Superior temporal gyrus (tissue), 1 donor: ENCODE data around the gene WNT4.

ENCODE experiments used
- DNase-seq: peaks from one replicate; pipeline ENCODE4 v3.0.0-alpha.2; 2016; ENCODE audit errors: extremely low spot score

Gene WNT4

DNA sequence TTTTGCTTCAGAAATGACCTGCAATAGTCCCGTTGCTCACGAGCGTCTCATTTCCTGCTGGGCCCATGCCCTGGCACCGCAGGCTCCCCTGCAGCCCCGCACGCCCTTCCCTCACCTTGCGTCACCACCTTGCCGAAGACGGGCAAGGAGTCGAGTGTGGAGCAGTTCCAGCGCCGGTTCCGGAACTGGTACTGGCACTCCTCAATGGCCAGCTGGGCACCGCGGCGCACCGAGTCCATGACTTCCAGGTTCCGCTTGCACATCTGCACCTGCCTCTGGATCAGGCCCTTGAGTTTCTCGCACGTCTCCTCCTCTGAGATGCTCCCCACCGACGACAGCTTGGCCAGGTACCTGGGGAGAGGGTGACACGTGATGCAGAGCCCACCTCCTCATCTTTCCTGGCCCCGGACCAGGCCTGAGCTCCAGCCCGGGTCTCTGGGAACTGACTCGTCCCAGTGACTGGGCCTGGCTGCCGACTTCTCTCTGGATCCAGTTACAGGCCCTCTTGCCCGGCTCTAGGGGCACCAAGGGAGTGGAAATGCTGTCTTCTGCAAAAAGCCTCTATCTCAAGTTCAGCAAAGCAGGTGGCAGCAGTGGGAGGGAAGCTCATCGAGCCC is 13.3 kb downstream of the WNT4 start:
- DNase-seq, result no peak

DNA sequence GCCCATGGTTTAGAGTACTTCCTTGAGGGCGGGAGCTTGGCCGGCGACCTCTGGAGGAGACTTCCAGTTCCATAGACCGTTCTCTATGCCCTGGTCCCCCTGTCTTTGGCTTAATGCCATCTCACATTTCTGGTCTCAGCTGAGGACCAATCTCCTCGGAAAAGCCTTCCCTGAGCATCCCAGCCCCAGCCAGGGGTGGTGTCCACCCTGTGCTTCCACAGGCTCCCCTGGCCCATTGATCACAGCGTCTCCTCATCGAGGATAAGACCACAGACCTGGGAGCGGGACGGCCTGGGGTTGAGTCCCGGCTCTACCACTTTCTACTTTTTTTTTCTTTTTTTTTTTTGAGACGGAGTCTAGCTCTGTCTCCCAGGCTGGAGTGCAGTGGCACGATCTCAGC is 14.5 kb downstream of the WNT4 start:
- no peak for DNase-seq

DNA sequence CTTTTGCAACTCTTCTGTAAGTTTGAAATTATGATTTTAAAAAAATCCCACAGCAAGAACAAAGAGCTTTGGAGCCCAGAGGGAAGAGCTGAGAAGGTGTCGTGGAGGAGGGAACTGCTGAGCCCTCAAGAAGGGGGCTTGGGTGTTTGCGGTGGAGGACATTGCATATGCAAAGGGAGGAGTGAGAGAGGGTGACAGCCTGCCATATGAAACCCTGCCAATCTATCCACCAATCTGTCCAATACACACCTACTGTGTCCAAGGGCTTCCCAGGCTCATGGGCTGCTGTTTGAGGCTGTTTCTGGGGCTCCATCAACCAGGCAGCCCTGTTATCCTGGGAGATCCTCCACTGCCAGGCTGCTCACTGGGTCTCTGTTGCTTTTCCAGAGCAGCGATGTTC is 15.2 kb downstream of the WNT4 start:
- DNase-seq, result no peak

DNA sequence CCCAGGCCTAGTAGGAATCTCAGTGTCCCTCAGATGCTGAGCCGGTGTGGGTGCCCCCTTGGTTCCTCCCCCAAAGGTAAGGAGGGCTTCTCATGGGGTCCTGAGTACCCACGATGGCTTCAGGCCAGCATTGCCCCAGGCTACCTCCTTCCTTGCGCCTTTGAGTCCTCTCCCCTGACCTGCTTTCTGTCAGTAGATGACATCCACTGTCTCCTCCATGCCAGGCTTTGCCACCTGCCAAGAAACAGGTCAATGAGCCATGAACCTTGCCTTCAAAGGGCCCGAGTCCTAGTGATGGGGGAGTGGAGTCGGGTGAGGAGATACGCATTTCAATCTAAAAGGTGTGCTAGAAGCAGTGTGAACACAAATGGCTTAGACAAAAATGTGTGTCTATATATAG is 15.6 kb downstream of the WNT4 start:
- DNase-seq, result no peak

DNA sequence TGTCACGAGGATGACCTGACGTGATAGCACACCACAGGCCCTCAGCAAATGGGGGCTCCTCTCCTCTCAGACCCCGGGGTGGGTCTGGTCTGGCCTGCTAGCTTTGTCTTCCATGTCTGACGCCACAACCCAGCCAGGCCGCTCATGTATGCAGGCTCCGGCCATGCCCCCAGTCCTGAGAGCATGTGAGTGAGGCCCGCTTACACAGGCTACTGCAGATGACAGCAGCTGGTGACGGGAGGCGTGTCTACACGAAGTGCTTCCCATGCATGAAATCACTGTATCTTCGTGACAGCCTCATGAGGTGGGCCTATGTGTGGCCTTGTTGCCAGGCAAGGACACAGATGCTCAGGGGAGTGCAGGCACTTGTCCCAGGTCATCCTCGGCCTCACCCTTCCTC is 16.4 kb downstream of the WNT4 start:
- no peak for DNase-seq

DNA sequence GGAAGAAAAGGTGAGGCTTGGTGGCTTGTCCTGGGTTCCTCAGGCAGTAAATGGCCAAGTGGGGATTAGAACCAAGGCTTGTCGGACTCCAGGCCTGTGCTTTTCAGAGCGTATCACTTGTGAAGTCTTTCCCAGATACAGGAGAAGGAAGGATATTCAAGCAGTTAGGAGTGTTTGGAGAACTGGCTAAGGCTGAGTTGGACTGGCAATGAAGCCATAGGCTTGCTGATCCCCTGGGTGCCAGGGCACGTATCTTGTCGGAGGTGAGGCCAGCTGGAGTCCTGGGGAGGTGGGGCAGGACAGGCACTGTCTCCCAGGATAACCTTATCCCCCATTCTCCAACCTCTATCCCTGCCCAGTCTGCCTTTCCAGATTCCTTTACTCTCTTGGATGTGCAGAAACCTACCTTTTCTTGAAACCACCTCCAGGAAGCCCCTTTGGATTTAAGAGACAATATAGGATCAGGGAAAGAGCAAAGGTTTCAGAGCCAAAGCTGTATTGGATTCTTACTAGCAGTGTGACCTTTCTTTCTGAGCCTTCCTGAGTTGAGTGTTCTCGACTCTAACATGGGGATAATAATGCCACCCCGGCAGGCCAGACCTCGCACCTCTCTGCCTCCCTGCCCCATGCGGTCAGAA is 18.2 kb downstream of the WNT4 start:
- DNase-seq, result no peak

DNA sequence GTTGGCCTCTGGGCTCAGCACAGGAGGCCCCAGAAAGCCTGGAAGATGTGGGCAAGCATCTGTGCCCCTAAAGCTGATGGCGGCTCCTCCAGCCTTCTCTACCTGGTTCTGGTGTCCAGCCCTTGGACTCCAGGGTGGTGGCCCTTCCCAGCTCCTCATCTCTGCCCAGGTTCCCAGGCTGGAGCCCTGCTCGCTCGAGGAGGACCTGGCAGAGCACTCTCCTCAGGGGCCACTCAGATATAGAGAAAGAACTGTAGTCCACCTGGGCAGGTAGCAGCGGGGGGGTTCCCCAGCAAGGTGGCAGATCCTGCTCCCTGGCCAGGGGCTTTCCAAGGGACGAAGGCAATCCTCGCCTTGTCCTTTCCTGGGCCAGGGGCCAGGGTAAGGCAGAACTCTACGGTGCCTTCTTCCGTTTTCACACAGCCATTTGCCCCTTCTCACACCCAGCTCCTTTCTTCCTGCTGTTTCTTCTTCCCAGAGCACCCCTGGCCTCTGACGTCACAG is 18.9 kb downstream of the WNT4 start:
- DNase-seq, result no peak

DNA sequence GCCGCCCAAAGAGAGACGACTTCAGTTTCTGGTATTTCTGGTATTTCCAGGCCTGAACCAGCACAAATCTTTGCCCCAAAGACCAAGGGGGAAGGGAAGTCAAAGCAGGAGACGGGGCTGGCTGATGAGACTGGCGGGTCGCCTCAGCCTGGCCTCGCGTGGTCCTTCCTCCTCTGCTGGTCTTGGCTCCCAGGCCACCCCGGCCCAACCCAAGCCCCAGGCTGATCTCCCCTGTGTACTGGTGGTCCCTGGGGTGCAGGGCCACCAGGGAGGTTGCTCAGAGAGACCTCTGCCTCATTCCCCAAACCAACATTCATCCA is 19.9 kb downstream of the WNT4 start:
- no peak for DNase-seq

DNA sequence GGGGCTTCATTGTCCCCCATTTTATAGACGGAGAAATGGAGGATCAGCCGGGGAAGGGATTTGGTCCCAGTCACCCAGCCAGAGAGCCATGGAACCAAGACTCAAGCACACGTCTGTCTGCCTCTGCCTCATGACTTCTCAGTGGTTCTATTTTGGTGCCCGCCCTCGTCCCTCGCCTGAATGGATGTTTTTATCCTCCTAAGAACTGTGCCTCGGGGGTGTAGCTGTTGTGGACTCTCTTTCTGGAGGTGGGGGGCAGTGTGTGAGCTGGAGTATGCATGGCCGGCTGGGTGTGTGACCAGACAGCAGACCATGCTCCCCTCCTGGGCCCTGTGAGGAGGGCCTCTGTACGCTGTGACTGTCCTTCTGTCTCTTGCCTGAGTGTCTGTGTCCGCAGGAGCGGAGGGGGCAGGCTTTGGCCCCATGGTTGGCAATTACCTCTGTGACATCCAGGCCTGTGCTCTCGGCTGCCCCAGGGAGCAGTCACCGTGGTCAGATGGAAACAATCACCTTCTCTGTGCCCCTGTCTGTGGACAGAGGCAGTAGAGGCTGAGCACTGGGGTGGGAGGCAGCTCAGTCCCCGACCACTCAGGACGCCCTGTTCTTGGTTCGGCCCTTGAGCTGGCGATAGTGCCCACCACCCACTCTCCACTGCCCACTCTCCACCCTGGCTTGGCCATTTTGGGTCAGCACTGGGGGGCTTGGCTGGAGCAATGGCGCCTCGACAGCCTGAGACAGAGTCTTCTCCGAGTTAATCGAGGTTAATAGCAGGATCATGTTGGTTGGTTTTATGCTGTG is 20.4 kb downstream of the WNT4 start:
- DNase-seq, result no peak

DNA sequence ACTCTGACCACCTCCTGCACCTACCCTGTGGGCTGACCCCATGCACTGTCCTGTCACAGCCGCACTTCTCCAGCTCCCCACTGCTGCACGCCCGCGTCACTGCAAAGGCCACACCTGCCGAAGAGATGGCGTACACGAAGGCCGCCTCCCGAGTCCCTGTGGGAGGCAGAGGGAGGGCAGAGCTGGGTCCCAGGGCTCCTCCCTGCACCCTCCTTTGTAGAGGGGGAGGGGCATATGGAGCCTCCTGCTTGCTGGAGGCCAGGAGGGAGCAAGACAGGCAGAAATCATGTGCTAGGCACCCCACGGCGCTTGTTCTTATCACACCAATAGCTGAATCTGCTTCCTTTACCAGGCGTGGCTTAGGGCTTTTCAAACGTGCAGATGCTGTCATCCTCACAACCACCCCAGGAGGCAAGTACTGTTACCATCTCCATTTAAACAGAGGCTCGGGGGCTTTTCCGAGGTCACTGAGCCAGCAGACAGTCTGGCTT is 21.4 kb downstream of the WNT4 start:
- DNase-seq, result no peak

DNA sequence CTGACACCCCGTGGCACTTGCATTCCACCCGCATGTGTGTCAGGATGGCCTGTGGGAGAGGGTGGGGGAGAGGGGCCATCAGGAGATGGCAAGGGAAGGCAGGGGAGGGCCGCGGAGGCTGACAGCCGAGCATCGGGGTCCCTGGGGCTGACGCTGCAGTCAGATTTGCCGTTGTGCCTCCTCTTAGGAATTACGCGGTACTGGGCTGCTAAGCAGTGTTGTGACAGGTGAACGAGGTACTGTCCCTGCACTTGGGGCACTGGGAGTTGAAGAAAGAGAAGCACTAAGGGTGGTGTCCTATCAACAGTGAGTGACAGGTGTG is 22.5 kb downstream of the WNT4 start:
- DNase-seq, result no peak

DNA sequence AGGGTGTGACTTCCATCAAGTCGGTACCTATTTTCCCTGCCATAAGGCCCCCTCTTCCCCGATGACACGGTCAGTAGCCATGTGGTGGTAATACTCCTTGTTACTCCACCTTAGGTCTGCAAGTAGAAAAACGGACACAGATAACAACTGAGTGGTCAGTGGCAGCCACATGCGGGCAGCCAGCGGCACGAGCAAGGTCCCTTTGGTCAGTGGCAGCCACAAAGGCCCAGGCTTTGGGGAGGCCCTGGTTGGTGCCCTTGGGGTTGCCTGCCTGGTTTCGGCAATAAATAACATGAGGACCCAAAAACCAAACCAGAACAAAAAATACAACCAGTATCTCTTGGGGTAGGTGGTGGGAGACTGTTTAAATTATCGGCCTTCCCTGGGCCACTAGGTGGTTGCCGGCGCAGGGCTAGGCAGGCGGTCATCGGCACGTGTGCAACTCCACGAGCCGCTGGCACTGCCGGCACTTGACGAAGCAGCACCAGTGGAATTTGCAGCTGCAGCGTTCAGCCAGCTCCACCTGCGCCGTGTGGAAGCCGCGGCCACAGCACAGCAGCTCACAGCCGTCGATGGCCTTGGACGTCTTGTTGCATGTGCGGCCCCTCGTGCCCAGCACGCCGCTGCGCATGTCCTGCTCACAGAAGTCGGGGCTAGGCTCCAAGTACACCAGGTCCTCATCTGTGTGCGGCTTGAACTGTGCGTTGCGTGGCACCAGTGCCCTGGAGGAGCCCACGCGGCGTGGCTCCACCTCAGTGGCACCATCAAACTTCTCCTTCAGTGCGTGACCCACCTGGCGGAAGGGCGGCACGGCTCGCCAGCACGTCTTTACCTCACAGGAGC is 23.1 kb downstream of the WNT4 start:
- DNase-seq, result no peak

DNA sequence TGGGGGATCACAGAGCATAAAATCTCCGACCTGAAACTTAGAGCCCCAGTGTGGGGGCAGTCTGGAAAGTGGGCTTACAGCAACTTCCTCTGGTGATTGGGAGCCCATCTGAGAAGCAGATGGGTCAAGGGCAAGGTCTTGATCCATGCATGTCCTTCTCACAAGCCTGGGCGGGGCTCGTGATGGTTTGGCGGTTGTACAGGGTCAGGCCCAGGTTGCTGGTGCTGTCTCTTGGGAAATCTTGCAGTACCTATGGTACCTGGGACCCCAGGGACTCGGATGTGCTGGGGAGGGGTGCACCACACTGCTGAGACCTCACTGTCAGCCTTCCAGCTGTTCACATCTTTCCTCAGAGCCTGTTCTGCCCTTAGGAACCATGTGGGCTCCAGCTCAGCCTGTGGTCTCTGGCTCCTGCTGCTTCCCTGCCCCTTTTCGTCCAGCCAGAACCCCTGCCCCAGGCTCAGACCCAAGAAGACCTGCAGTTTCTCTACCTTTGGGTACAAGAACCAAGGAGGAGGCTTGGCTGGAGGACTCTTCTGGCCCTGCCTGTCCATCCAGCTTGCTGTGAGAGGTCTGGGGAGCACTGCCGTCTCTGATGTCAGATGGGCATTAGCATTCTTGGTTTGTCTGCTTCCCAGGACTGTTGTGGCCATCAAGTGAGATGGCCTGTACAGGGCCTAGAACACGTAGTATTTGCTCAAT is 24.5 kb downstream of the WNT4 start:
- DNase-seq, result no peak

DNA sequence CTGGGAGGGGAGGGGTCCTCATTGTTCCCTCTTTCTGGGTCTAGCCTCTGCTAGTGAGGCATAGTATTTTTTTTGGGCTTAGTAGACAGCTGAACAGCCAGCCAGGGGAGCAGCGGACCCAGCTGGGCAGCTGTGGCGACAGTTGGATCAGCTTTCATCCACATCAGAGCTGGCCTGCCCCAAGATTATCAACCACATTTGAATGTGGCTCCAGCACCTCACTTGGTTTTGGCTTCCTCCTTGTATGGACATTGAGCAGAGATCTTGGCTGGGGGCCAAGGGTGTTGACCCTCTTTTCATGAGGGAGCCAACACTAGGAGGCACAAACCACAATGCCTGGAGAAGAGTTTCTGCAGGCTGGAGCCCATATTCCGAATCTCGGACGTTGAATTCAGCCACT is 25.0 kb downstream of the WNT4 start:
- no peak for DNase-seq

DNA sequence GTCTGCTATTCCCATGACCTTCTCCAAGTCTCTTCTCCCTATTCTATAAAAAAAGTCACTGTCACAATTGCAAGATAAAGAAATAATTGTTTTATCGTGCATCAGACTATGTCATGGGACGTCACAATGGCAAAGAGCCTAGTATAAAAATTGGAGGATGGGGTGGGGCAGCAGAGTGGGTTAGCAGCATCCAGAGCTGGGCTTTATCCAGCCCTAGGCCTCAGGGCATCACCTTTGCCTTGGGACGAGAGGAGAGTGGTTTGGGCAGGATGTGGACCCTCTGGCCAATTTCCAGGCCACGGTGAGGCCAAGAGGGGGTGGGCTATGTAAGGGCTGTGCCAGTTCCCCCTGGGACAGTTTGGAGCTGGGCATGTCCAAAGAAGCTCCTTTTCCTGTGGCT is 25.7 kb downstream of the WNT4 start:
- DNase-seq, result peak; percentile 83

DNA sequence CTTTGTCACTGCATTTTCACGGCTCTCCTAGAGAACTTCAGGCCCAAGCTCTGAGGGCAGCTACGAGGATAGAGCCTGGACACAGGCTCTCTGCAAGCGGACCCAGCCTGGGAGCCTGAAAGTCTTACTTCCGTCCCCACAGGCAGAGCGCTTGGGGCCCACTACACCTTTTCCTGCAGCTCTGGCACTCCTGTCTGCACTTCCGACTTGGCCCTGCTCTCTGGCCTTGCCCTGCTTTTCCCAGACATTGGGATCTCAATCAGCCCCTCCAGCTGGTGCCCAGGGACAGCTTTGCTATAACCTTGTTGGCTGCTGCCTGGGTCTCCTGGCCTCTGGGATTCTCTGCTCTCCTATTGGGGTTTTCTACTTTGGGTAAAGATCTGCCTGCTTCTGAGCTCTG is 27.6 kb downstream of the WNT4 start:
- no peak for DNase-seq

DNA sequence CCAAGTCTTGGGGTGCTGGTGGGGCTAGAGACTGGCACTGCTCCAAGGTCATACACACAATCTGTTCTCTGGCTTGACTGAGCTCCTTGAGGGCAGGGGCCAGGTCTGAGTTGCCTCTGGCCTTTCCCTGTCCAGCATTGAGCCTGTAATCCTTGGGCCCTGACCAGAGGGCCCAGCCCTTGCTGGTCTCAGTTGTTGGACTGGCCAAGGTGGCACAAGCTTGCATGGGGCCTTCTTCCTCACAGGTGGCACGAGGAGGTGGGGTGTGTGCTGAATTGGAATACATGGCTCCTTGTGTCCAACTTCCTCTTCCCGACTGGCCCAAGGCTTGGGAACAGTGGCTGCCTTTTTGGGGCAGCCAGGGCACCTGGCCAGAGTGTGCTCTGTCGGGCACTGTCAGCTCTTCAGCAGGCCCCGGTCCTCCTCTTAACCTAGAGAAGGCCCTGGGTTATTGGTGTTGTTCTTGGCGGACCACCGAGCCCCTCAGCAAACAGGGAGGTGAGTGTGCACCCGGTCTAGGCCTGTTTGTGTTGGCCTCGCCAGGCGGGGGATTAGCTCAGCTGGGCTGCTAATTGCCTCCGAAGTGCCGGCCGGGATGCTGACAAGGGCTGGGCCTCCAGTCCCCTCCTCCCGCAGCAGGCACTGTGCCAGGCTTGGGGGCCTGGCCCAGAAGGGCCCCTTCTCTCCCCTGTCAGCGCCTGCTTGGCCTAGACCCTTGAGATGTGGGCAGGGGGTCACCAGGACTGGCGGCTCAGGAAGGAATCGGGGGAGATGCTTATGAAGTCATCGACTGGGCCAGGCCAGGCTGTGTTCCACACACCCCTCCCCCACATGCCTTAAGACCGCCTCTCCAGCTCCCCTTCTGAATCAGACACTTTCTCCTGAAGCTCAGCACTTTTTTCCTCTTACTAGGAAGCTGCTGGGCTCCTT is 28.5 kb downstream of the WNT4 start:
- no peak for DNase-seq

DNA sequence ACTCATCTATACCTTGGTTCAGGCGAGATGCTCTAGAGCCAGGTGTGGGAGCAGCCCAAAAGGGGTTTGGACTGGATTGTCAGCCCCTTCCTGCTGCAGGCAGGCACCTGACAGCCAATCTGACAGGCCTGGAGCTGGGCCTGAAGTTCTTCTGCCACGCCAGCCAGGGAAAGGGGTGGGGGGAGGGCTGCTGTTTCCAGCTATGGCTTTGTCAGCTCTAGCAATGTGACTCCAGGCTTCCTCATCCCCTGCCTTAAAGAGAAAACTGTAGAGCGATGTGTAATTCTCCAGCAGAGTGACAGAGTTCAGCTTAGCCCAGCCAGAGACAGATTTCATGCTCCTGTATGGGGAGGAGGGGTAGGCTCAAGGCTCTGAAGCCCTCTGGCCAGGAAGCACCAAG is 30.3 kb downstream of the WNT4 start:
- DNase-seq, result no peak

DNA sequence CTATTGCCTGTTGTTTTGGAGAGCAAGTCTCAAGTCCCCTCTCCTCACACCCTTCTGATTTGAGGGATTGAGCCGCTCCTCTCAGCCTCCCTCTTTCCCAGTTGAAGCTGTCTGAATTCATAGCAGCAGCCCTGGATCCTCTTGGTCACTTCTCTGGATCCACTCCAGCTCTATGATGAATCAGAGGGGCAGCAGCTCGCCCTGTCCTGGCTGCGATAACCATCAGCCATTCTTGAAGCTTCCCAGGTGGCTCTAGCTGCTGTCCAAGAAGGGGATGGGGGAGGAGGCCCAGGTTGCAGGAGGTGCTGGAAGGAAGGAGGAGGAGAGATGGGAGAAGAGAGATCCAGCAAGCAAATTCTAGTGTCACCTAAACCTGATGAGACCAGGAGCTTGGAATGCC is 31.3 kb downstream of the WNT4 start:
- DNase-seq, result no peak

DNA sequence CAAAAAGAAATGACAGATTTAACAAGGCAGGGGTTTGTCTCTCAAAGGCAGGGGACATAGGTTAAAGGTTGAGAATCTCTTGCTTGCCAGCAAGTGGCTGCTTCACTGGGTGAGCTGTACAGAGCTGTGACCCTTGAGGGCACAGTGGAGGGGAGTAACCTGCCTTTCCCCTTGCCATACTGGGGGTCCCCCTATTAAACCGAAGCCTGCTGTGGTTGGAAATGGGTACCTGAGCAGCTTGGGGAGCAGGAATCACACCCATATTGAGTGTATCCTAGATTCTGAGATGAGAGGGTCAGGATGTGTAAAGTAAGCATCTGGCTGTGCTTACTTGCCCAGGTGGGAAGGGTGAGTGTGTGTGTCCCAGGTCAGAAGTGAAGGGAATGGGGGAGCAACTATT is 31.8 kb downstream of the WNT4 start:
- no peak for DNase-seq

DNA sequence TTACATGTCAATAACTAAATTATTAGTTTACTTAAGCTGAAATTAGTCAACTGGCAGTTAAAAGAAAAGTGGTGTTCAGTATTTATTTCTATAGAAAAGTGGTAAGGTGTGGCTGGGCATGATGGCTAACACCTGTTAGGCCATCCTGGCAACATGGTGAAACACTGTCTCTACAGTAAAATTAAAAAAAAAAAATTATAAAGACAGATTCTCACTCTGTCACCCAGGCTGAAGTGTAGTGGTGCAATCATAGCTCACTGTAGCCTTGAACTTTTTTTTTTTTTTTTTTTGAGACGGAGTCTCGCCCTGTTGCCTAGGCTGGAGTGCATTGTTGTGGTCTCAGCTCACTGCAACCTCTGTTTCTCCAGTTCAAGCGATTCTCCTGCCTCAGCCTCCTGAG is 32.9 kb downstream of the WNT4 start:
- DNase-seq, result no peak
